ENCODE results near the gene GLB1L2. TPM values are rescaled to one million over a fixed set of nuclear protein-coding genes. Genes with fewer than 3 reads are reported as not detected.

The GLB1L2 gene
- polyA plus RNA-seq, 1 experiment, result 0.18 TPM

GRCh38 chr11:134370526-134371435 is 39.0 kb downstream of the GLB1L2 start:
- DNase-seq (ENCODE audit: low read depth), result no peak
- ChIA-PET POLR2A (no interaction called here), CTCF (no interaction called here)
- Histone ChIP-seq H3K4me3 (ENCODE audit: low read depth, low read length) (no peak overlapping the region), H3K27me3 (ENCODE audit: control insufficient read depth, insufficient read depth, low read length) (no peaks in the 10 kb centered on the region), H3K36me3 (ENCODE audit: control insufficient read depth, insufficient read depth, low read length) (no peaks in the 10 kb centered on the region)
- TF ChIP-seq CTCF (IDR thresholded peaks at IDR 0.05; ENCODE audit: insufficient read depth, low read depth, low read length), result no peak

- no peak for DNase-seq (ENCODE audit: low read depth)
- Histone ChIP-seq H3K27me3 (ENCODE audit: control insufficient read depth, insufficient read depth, low read length) (no peaks in the 10 kb centered on the region), H3K4me3 (ENCODE audit: low read depth, low read length) (no peak overlapping the region), H3K36me3 (ENCODE audit: control insufficient read depth, insufficient read depth, low read length) (no peaks in the 10 kb centered on the region)
- POLR2A ChIA-PET, result no interaction called here
- no peak for TF ChIP-seq CTCF (IDR thresholded peaks at IDR 0.05; ENCODE audit: insufficient read depth, low read depth, low read length)
- CTCF ChIA-PET, result no interaction called here
These were observed 39.8 kb downstream of the GLB1L2 start for GRCh38 chr11:134371436-134372185.

- DNase-seq (ENCODE audit: low read depth), result no peak
- ChIA-PET POLR2A (no interaction called here), CTCF (no interaction called here)
- no peak for TF ChIP-seq CTCF (IDR thresholded peaks at IDR 0.05; ENCODE audit: insufficient read depth, low read depth, low read length)
- no peaks in the 10 kb centered on the region for H3K36me3 ChIP-seq (ENCODE audit: control insufficient read depth, insufficient read depth, low read length)
- no peak overlapping the region for H3K4me3 ChIP-seq (ENCODE audit: low read depth, low read length)
- no peaks in the 10 kb centered on the region for H3K27me3 ChIP-seq (ENCODE audit: control insufficient read depth, insufficient read depth, low read length)
These were observed 40.7 kb downstream of the GLB1L2 start for GRCh38 chr11:134372536-134372935.

- ChIA-PET CTCF (no interaction called here), POLR2A (no interaction called here)
- DNase-seq (ENCODE audit: low read depth), result no peak
- no peaks in the 10 kb centered on the region for H3K27me3 ChIP-seq (ENCODE audit: control insufficient read depth, insufficient read depth, low read length)
- no peak for TF ChIP-seq CTCF (IDR thresholded peaks at IDR 0.05; ENCODE audit: insufficient read depth, low read depth, low read length)
- no peaks in the 10 kb centered on the region for H3K36me3 ChIP-seq (ENCODE audit: control insufficient read depth, insufficient read depth, low read length)
- H3K4me3 ChIP-seq (ENCODE audit: low read depth, low read length), result no peak overlapping the region
These were observed 41.2 kb downstream of the GLB1L2 start for GRCh38 chr11:134372961-134373360.

GRCh38 chr11:134373591-134374052 is 41.8 kb downstream of the GLB1L2 start:
- TF ChIP-seq CTCF (IDR thresholded peaks at IDR 0.05; ENCODE audit: insufficient read depth, low read depth, low read length), result no peak
- ChIA-PET POLR2A (no interaction called here), CTCF (no interaction called here)
- DNase-seq (ENCODE audit: low read depth), result no peak
- H3K36me3 ChIP-seq (ENCODE audit: control insufficient read depth, insufficient read depth, low read length), result no peaks in the 10 kb centered on the region
- H3K4me3 ChIP-seq (ENCODE audit: low read depth, low read length), result no peak overlapping the region
- H3K27me3 ChIP-seq (ENCODE audit: control insufficient read depth, insufficient read depth, low read length), result no peaks in the 10 kb centered on the region
